UCSD-AML1 (cell line): ENCODE measurements around the gene THBS3.
"Not testable (repeated sequence)": the region's sequence is repeated elsewhere in the genome, so short reads cannot be mapped to it uniquely, and the experiment has no call there.

Source experiments
- DNase-seq: peaks from one replicate; lab custom pipeline; 2025; ENCODE audit not compliant: unreplicated experiment; lab: John Stamatoyannopoulos, UW

The THBS3 gene

GRCh38 chr1:155208541-155209311 lies 1.0 kb upstream of the THBS3 start, which contains the start of gene MTX1:
TSS of gene MTX1 (plus strand) at chr1:155208695. CDS start at chr1:155208805, 110 bp downstream.
- peak; percentile 80 for DNase-seq

DNA sequence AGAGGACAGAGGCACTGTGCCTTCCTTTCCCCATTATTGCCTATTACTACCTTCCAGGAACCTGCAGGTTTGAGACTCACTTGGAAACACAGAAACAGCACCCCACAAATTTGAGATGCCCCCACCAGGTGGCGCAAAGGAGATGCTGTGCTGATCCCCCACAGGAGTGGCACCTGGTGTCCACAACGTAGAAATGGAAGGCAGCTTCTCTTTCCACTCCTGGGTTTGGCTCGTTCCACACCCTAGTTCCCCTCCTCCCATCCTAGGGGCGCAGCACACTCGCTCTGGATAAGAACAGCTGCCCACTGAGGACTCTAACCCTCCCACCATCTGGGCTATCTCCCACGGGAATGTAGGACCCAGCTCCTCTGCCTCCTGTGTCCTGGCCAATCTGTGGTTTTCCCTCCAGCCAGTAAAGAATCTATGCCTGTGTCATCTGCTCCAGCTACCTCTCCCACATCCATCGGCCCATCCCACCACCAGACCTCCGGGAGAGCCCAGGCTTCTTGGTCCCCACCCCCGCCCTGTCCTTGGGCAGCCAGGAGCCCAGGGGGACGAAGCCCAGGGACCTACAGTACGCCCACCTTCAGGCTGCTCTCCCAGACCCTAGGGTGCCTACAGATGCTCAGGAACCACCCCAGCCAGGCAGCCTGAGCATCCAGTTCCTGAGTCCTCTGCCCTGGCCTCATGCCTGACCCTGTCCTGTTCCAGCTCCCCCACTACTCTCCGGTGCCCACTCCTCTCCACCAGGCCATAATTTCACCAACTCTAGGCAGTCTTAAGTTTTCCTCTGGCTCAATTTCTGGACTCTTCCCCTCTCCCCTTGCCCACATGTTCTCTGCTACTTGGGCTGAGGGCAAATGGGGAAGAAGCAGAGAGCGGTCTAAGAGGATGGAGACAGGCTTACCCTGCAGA lies 549 bp downstream of the THBS3 start:
- peak; percentile 82 for DNase-seq

- DNase-seq = no peak
Observed at GRCh38 chr1:155205969-155206593, 1.6 kb downstream of the THBS3 start.

DNA sequence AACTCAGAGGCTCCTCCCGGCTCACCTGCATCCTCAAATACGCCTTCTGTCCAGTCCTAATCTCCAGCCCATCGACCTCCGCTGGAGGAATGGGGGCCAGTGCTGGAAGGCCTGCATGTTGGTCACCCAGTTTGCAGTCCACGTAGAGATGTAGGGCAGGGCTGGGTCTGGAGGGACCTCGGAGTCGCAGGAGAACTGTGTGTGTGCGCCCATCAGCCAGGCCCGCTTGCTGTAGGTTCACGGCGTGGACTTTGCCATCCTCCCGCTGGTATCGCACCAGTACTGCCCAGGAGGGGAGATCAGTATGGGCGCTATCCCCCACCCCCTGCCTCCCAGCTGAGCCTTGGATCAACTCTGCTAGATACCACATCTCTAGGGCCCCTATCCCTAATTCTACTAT lies 2.7 kb downstream of the THBS3 start:
- no peak for DNase-seq

DNA sequence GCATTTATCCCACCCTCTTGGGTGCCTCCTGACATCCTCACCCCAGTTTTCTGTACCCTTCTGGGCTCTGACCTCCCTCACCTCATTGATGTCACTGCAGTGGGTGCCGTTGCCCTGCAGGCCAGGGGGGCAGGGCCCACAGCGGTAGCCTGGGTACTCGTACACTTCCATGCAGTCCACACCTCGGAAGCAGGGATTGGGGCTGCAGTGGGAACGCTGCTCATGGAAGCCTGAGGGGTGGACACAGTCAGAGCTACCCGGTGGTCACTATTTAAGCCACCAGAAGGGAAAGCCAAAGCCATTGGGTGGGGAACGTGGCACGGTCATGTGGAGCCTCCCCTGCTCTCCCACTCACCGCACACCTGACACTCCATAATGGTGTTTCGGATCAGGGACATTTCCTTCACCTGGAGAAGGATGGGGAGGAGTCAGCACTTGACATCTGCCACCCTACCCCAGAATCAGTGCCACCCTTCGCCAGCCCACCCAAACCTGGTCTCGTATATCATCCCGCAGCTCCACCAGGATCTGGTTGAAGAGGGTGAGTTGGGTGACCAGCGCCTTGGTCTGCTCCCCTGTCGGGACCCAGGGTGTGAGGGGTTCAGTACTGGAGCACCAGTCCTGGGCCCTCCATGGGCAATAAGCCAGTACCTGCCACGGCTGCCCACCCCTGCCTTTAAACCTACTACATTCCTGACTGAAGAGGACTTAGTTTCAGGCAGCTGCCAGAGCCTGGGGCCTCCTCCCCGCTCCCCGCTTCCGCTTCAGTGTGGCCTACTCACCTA lies 4.8 kb downstream of the THBS3 start:
- DNase-seq = no peak

DNA sequence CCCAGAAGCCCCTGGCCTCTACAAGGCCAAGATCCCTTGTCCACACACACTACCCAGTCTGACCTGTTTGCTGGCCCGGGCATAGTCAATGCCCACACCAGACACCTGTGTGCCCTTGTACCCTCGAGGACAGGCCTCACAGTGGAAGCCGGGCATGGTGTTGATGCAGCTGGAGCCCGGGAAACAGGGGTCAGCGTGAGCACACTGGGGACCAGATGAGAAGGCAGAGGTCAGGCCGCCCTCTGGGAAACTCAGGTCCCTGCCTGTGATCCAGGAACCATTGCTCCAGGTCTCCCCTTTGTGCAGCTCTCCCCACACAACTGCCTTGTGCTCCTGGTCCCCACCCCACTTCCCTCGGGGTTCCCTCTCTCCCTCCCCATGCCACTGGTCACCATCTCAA lies 5.5 kb downstream of the THBS3 start:
- DNase-seq = no peak

DNA sequence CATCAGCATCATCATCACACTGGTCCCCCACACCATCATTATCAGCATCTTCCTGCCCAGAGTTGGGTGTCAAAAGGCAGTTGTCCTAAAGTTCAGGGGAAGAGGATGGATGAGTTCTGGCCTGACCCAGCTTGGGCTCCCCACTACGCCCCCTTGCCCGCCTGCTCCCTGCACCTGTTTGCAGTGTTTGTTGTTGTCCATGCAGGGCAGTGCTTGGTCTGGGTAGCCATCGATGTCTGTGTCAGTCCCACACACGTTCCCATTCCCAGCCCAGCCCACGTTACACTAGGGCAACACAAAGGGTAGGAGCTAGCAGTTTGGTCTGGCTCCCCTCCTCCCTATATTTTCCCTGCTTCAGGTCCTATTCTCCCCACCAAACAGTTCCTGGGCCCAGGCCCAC lies 6.8 kb downstream of the THBS3 start:
- DNase-seq = no peak

DNA sequence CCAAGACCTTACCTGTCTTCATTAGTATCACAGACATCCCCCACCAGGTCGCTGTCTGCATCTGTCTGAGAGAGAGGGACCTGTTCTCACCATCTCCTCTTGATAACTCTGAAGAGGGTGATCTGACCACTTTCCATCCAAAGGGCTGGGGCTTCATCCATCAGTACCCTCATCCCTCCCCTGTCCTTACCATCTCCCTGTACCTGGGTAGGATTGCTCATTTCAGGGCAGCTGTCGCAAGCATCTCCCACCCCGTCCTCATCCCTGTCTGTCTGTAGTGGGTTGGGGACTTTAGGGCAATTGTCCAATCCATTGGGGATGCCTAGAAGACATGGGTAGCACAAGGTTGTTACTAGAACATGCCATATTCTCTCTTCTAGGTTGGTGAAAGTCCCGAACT lies 7.9 kb downstream of the THBS3 start:
- no peak for DNase-seq

DNA sequence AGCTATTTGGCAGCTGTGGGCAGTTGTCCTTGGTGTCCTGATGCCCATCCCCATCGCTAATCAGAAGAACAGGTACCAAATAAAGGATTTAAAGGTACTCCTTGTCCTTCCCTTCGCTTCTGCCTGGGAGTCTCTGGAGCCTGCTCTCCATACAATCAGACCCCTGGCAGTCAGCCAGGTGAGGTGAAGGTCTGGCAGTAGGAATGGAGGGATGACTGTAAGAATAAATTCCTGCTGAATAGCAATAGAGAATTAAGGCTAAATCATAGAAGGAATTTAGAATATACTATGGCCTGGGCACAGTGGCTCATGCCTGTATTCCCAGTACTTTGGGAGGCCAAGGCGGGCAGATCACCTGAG lies 9.2 kb downstream of the THBS3 start:
- no peak for DNase-seq

GRCh38 chr1:155197901-155198546 lies 9.7 kb downstream of the THBS3 start:
- DNase-seq = no peak

DNA sequence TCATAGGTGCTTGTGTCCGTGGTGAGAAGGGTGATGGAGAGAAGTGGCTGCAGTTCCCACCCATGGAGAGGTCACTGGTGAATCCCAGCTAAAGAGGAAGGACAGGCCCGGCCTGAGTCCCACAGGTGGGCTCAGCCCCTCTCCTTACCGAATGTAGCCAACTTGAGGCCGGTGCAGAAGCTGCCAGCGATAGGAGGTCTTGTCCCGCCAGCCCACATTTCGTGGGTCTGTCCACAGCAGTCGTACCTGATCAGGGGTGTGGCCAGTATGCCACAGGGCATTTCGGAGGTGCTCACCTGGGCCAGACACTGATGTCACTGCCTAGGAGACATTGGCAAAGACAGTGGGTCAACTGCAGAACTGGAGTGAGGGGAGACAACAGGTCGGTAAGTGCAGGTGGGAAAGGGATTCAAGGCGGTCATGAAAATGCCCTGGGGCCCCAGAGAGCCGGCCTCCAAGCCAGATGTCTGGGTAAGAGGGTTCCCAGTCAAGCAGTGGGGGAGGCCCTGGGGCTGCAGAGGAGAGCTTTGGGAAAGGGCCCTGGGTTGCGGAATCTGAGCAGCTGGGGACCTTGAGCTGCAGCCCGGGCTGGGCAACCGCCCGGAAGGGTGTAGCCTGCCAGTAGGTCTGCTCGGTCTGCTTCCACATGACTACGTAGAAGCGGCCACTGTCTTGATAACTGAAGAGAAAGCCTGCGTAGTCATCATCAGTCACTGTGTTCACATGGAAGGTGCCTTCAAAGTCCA lies 10.6 kb downstream of the THBS3 start:
- DNase-seq = no peak

DNA sequence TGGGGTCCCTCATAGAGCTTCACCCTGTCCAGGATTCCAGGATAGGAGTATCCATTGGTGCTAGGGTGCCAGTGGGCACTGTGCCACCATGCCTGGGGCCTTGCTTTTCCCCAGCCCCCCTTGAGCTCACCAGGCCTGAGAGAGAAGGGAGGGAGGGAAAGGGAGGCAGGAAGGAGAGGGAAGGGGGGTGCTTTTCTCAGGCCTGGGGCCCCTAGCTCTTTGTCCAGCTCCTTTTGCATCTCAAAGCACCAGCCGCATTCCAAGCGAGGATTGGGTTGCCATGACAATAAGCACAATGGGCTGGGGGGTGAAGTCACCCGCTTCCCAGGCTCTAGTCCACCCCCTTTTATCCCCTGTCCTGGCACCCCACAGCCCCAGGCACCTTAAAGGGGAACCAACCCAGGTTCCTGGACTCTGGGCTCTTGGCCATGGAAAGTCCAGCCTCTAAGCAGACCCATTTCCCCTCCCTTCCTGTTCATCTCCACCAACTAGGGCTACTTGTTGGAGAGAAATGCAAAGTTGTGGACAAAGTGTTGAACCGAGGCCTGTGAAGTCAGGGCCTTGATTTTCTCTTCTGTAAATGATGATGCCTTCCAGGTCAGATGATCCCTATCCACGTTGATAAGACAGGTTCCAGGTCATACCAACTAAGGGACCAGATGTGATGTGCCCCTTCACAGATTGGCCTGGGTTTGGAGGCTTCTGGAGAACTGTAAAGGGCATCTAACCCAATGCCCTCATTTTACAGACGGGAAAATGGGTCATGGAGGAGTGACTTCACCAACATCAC lies 11.4 kb downstream of the THBS3 start:
- no peak for DNase-seq

DNA sequence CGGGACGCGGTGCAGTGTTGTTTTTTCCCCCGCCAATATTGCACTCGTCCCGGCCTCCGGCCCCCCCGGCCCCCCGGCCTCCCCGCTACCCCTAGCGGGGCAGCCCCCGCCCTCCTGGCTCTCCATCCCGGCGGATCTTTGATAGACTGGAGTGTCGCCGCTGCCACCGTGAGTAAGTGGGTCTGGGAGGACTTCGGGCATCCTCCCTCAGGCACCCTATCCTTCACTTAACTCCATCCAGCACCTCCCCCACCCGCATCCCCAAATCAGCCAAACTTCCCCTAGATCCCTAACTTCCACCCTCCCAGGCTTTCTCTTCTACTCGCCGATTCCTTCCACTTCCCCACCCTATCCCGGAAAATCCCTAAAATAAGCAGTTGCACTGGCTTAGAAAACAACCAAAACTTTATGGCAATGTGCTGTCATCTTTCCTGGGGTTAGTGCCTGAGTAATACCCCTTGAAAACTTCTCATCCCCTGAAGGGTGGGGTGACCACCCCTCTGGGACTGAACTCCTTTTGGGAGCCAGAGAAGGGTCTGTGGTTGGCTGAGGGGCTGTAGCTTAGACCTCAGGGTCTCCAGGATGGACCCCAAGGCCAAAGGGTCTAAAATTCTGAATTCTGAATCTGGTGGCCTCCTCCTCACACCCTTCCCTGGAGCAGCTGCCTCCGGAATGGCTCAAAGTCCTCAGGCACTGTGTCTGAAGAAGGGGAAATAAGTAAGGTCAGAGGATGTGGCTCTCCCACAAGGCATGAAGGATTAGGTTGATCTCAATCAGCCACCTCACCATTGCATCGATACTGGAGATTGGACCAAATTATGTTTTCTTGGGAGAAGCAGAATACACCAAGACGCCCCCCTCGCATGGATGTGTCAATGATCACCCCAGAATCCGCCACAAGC lies 12.2 kb downstream of the THBS3 start:
- peak; percentile 37 for DNase-seq

- DNase-seq = not testable (repeated sequence)
Observed at GRCh38 chr1:155193991-155194240, 13.8 kb downstream of the THBS3 start.

DNA sequence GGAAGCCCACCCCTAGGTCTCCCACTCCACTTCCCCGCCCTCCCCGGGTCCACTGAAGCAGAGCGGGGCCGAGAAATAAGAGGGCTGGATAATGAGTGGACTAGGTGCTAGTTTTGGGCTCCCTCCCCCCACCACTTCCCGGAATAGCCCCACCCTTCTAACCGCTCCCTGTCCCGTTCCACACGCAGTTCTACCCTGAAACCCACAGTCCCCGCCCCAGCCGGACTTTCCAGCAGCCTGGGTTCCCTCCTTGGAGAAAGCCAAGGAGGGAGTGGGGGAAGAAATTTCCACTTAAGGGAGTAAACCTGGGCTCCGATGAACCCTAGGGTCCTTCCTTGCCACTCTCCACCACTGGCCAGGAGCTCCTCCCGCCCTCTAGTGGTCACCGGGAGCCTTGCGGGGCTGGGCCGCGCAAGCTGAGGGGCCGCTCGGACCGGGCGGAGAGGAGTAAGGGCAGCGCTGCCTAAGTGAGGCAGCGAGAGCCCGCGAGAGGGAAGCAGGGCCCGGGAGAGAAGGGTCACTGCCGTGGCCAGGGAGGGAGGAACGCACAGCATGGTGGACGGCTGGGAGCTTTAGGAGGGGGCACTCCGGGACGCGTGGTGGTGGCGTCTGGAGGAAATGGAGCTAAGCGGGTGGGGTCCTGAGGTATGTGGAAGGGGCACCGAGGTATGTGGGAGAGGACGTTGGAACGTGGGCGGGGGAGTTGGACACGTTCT lies 14.3 kb downstream of the THBS3 start:
- DNase-seq = peak; percentile 86

- no peak for DNase-seq
Observed at GRCh38 chr1:155192346-155193274, 15.1 kb downstream of the THBS3 start.
